ENCODE results near the gene MRLN.
"Not testable (repeated sequence)": the region's sequence is repeated elsewhere in the genome, so short reads cannot be mapped to it uniquely, and the experiment has no call there.

MRLN gene

DNA sequence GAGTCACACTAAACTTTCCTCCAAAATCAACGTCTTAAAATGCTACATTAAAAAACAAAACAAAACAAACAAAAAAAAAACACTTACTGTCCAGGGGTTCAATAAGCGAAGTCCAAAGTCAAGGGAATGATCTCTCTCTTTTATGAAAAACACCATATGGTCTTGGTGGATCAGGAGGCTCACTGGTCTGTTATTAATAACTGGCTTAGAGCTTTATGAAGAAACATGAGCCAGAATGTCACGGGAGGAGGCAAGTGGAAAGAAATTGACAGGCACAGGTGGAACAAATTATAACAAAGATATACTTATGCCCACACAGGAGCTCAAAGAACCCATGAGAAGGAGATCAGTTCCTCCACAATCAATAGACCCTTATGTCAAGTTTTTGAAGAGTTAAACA, at the start of gene MRLN:
Gene MRLN, minus strand, starts transcription at position 189 of the 400 bp plus-strand sequence.
- no peak for DNase-seq

DNA sequence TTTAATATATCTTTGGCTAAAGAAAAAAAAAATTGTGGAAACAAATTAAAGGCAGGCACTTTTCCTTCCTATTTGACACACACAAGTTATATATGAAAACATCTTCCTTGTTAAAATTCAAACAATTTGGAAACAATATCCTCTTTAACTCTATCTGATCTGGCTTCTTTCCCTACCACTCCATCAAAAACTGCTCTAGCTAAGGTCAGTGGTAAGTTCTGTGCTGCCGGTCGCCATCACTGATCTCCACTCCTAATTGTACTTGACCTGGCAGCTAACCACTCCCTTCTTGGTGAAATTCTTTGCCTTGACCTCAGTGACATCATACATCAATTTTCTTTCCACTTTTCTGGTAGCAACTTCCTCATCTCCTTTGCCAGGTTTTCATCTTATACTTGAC, 47.9 kb upstream of the MRLN start:
- DNase-seq: no peak

DNA sequence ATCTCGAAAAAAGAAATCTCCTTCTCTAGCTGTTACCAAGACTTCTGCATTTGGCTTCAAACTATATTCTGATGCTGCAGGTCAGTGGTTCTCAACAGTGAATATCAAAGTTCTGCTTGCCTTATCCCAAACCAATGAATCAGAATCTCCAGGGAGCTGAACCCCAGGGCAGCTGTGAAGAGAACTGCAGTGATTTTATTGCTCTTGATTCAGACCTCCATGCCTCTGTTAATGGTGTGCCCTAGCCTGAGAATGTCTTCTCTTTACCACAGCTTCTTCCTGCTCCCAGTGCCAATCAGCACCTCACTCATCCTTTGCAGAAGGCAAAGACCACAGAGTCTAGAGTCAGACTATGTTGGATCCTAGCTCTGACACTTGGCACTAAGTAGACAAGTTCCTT, 46.2 kb upstream of the MRLN start:
- no peak for DNase-seq

DNA sequence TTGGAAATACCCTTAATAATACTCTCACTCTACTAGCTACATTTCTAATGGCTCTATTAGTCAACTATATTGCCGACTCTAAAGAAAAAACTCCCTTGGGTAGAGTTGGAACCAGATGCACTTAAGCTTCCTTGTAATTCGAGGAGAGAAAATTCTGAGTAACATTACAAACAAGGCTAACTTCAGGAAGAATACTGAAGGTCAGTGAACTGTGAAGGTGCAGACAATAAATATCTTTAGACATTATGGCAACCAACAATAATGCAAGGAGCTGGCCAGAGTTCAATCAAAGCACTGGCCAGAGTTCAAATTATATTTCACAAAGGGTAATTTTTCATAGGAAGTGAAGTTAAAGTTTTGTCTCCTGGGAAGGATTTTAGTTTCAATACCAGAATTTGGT, 40.7 kb upstream of the MRLN start:
- no peak for DNase-seq

DNA sequence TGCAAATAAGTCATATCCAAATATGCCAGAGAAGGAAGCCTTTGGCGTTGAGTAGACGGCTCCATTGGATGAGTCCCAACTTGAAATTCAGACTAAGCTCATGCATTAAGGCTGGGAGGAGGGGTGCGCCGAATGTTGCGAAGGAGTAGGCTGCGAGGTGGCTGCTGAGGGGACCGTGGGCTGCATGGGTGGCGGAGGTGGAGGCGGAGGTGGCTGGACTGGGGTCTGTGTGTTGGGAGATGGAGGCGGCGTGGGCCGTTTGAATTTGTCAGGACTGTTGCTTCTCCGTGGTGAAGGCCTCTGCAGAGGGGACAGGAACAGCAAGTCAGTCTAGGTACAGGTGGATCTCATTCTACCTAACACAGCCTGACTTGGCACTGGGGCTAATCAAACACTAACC, 39.6 kb upstream of the MRLN start:
- DNase-seq: no peak

DNA sequence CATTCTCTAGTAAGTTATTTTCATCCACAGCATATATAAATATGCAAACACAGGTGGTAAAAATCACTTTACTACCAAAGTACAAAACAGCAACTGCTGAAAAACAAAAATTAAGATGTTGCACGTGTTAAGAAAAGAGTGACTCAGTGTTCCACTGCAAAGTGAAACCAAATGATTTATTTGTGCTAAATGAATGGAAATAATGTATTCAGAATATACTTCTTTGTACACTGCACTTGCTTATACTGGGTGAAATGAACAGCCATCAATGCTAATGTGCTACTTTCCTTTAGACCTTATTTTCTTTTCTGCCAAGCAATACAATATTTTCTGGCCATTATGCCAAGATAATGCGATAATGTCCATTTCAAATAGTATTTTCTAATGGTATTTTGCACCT, 38.3 kb upstream of the MRLN start:
- no peak for DNase-seq

DNA sequence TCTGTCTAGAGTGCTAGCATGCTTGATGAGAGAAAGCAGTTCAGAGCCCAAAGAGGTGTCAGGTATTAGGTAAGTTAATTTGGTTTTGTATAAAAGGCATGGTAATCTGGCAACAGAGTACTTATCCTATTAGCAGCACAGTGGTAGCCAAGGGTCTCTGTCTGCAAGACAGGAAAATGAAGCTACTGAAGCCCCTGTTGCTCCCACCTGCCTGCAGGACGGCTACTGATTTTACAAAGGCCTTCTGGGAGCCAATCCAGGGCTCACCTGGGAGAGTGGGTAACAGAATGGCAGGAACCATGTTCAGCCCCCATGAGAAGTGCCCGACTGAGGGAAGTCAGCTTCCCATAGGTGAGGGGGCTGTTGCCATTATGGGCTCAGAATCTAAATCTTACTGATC, 36.8 kb upstream of the MRLN start:
- DNase-seq: not testable (repeated sequence)

DNA sequence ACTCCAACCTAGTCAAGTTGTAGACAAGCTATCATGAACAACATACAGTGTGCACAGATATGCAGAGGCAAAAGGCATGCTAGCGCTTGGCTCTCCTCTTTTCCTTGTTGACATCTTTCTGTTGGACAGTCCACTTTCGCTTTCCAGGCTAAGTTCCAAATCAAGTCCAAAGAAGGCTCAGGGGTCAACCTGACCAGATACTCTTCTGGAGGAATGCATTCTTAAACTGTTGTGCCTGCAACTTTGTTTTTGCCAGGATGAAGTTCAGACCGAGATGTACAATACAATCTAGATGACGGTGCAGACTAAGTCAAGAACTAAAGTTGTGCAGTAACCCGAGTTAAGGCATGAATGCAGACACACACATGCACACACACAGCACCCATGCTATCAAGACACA, 35.7 kb upstream of the MRLN start:
- not testable (repeated sequence) for DNase-seq

DNA sequence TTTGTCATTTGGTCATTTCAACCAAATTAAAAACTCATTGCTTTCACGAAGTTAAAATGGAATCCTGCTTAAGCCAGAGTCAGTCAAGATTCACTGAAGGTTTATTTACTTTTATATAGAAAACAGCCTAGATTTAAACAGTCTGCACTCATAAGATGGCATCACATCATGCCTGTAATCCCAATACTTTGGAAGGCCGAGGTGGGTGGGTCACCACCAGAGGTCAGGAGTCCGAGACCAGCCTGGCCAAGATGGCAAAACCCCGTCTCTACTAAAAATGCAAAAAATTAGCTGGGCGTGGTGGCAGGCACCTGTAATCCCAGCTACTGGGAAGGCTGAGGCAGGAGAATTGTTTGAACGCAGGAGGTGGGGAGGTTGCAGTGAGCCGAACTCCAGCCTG, 33.8 kb upstream of the MRLN start:
- not testable (repeated sequence) for DNase-seq

DNA sequence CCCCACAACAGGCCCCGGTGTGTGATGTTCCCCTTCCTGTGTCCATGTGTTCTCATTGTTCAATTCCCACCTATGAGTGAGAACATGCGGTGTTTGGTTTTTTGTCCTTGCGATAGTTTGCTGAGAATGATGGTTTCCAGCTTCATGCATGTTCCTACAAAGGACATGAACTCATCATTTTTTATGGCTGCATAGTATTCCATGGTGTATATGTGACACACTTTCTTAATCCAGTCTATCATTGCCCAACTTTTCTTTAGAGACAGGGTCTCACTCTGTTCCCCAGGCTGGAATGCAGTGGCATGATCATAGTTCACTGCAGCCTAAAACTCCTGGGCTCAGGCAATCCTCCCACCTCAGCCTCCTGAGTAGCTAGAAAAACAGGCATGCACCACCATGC, 32.2 kb upstream of the MRLN start:
- DNase-seq: not testable (repeated sequence)

DNA sequence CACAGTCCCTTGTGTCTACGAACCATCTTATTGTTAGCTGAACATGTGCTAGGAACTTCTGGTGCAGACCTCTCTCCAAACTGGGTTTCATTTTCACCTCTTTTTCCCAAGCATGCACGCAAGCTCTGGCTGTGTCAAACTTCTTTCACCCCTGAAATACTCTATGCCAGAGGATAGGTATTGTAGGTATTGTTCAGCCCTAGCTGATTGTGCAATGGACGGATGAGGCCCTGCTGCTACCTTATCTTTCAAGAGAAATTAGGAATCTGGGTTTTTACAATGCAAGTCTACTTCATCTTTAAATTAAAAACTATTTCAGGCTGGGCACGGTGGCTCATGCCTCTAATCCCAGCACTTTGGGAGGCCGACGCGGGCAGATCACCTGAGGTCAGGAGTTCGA, 28.3 kb upstream of the MRLN start:
- DNase-seq: no peak

DNA sequence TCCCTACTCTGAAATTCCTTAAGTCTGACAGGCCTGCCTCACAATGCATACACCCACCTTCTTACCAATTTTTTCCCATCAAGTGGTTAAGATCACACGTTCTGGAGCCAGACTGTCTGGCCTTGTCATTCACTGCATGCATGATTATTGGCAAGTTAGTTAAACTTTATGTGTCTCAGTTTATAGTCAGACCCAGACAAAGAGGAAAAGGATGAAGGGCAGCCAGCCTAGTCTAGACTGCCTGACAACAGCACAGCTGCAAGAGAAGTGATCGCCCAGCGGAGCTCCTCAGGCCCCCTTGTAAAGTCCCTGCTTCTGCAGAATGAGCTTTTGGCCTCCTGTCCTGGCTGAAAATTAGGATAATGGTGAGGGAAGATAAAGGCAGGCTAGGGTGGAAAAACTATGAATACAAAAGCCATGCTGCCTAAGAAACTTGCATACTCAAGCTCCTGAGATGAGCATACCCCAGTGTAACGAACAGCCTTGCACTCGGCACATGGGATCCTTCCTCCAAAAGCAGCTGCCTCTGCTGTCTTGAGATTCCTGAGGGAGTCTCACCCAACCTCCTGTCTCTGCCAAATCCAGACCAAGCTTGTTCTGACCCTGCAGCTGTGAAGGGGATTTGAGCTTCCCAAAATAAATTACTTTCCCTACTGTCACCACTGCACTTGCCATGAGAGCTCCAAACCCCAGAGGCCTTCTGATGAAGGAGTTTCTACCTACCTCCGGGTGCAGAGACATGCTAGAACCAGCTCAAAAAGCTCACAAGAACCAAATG, 26.7 kb upstream of the MRLN start:
- no peak for DNase-seq

DNA sequence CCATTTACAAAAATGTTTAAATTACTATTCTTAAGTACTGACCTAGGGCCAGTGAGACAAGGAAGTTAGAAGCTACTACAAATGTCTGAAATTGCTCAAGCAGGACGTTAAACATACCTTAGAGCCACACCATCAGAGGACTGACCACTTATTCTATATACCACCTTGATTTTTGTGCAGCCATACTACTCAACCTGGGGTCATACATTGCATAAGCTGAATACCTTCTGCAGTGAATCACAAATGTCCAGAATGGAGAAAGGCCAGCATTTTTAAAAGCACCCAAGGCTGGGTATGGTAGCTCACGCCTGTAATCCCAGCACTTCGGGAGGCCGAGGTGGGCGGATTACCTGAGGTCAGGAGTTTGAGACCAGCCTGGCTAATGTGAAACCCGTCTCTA, 21.2 kb upstream of the MRLN start:
- DNase-seq: no peak

DNA sequence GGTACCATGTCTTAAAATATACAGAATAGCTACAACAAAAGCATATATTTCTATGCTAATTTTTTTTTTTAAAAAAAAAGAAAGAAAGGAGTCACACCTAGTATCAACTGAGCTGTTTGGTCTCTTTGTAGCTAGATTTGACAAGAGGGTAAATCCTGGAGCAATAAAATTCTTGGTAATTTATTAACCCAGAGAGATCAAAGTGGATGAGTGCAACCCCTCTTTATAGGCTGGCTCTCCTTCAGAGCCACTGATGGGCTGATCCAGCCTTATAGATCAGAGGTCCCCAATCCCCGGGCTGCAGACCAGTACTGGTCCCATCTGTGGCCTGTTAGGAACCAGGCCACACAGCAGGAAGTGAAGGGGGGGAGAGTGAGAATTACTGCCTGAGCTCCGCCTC, 19.8 kb upstream of the MRLN start:
- DNase-seq: no peak

DNA sequence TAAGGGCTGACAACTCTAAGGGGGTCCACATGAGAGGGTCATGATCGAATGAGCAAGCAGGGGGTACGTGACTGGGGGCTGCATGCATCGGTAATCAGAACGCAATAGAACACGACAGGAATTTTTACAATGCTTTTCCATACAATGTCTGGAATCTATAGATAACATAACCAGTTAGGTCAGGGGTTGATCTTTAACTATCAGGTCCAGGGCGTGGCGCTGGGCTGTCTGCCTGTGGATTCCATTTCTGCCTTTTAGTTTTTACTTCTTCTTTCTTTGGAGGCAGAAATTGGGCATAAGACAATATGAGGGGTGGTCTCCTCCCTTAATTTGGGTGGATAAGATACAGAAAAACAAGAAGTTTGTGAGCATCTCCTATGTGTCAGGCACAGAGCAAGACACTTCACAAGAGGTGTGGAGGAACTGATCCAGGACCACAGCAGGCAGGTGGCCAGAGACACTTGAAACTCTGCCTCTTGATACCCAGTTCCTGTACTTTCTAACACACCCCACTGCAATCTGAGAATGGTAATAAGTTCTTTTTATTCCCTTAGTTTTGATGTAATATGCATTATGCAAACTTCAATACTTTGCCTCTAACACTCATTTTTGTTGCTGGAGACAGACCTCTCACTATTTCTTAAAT, 18.0 kb upstream of the MRLN start:
- DNase-seq: no peak

DNA sequence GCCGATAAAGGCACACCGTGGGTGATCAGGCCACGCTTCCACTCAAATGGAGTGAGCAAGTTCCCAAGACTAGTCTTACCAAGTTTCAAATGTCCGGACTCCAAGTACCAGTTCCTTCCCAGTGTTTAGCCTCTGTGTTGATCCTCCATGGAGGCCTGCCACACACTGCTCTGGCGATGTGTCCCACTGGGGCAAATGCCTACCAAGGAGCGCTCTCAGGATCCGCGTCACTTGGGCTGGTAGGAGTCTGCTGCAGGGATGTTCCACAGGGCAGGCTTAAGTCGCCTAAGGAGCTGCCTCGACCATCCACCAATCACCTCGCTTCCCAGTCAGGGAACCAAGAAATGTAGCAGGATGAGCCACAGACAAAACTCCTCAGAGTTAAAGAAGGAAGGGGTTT, 17.4 kb upstream of the MRLN start:
- DNase-seq: no peak

DNA sequence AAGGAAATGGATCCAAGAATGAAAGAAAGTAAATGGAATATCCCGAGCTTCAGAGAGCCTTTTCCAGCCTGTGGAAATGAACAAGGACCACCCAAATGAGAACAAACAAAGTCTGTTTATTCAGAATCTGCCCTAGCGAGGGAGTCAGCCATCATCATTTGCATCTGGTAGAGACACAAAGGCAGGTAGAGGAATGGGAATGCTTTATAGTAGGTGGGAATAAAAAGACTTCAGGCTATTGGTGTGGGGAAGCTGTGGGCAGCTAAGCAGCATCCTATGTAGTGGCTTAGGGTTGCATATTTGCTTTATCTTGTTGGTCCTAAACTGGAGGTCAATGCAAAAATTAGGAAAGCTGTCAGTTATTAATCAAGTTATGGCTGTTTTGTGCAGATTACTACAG, 9.2 kb upstream of the MRLN start:
- DNase-seq: no peak

DNA sequence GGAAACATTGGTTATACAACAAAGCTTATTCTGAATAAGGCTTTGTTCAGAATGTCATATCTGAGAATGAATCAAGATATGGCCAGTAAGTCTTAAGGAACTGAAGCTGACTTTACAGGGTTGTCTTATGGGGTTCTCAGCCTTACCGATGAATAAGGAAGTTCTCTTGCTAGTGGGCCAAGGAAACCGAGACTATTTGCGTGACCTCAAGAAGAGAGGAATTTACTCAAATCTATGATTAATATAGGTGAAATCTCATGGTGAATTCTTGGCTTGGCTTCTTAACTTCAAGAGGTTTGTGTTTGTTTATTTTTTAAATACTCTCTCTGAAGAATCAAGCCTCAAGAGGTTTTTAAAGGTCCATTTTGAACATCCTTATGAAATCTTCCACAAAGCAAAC, 4.7 kb upstream of the MRLN start:
- DNase-seq: no peak

DNA sequence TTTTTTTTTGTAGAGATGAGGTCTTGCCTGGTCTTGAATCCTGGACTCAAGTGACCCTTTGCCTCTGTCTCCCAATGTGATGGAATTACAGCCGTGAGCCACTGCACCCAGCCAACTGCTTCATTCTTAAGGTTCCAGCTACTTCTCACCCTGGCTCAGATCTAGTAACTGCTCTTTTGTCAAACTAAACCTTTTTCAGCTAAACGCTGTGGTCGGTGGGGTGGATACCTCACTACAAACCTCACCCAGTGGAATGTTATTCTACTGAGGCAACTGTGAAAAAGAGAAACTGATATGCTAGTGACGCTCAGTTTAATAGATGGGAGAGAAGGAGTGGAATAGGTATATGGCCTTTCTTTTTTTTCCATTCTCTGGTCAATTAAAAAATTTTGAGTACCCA, 1.7 kb upstream of the MRLN start:
- DNase-seq: no peak

DNA sequence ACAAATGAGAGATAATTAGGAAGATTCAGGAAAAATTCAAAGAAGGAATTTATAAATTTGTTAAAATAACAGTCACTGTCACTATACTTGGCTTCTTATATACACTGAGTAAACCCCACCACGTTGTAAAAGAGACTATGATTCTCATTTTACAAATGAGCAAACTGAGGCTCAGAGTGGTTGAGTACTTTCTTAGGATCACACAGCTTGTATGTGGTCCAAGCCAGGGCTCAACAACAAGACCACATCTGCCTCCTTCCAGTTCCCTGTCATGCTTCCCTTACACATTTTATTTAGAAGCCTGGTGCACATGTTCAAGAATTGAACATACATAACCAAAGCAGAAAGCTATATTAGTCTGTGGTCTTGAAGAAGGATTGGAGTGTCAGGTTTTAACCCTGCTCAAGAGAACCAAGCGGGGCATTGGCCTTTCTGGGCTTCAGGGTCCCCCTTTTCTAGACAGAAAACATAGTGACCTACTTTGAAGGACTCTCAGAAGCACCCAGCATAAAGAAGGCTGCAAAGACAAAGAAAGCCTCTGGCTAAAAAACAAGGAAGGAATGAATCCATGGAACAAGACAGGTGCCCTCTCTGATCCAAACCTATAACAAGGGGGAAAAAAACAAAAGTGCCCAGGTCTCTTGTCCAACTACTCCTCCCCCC, 846 bp downstream of the MRLN start:
- DNase-seq: no peak

DNA sequence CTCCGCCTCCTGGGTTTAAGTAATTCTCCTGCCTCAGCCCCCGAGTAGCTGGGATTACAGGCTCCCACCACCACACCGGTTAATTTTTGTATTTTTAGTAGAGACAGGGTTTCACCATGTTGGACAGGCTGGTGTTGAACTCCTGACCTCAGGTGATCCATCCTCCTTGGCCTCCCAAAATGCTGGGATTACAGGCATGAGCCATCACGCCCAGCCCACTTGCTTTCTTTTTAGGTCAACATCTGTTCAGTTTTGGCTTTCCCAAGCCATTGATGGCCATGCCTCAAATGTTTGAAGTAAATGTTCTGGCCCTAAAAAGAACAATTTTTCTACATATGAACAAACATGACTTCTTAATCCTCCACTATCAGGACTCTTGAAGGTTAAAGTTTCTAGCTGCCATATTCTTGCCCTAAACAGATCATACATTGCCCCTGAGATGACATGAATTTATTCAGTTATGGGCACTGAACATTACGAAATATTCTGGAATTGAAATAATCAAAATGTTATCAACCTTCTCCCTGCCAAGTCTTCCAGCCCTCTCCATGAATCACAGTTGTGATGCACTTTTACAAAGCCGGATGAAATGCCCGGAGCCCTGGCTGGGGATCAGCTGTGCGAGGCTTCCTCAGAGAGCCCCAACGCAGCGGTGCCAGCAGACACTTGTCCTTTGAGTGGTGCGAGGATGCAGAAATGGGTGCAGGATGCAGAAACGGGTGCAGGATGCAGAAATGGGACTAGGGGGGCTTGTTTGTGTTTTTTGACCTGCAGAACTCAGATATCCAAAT, 2.9 kb downstream of the MRLN start:
- DNase-seq: no peak

DNA sequence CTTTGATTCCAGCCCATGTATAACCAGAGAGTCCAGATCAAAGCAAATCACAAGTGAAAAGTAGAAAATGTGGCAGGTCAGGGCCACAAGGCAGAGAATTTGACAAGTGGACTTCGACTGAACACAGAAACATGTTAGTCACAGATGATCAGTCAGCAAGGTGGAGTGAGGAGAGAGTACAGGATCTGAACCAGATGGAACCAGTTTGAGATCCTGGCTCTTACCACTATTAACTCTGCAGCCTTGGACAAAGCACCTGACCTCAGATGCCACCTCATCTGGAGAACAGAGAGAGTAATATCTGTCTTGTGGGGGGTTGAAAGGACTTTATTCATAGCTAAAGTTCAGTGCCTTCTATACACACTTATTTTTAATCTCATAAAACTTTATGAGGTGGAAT, 4.4 kb downstream of the MRLN start:
- DNase-seq: peak; percentile 7

DNA sequence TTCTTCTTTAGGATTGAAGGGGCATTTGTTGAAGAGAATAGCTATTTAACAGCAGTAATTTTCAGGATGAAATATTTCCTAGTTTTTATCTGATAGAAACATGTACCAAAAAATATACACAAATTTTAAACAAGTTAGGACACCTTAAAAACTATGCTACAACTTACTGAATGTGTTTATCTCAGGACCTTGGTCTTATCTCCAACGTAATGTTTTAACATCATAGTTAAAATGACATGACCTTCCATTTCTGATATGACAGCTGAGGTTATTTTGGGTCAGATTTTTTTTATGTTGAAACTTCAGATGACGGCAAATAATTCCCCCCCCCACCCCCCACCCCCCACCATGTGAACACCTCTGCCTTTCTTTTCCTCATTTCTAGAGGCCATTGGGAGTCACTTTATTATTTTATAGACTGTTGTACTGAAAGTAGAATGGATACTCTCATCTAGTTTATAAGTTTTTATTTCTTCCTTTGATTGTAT, 8.0 kb downstream of the MRLN start:
- no peak for DNase-seq
